Mucosa of descending colon (tissue), 3 donors: Measurements from ENCODE around the gene LEMD1. TPM values are rescaled to one million over a fixed set of nuclear protein-coding genes. Genes with fewer than 3 reads are reported as not detected.

ENCODE experiments used
- ATAC-seq: fragments of 200-7000 bp; cut with Tn5 transposase; one replicate; pipeline ENCODE4 v1.9.1; 2020; ENCODE audit warnings: mild to moderate bottlenecking, moderate library complexity
- DNase-seq, 3 donors: peaks; one replicate each; pipeline ENCODE4 v3.0.0-alpha.2; 2020
- H3K36me3 ChIP-seq: fragments of 200-600 bp; one replicate; pipeline ENCODE4 v1.8.0; 2021; ENCODE audit warnings: low read depth, mild to moderate bottlenecking
- H3K4me1 ChIP-seq: fragments of 200-600 bp; one replicate; pipeline ENCODE4 v1.8.0; 2021; ENCODE audit warnings: low read depth, mild to moderate bottlenecking
- H3K4me3 ChIP-seq: fragments of 200-600 bp; one replicate; pipeline ENCODE4 v1.8.0; 2021; ENCODE audit warnings: mild to moderate bottlenecking
- H3K9me3 ChIP-seq: fragments of 200-600 bp; one replicate; pipeline ENCODE4 v1.8.0; 2021; ENCODE audit warnings: mild to moderate bottlenecking
- CTCF ChIP-seq: fragments of 200-600 bp; IDR thresholded peaks from one replicate; pipeline ENCODE4 v1.8.0; 2022; ENCODE audit warnings: antibody characterized with exemption, mild to moderate bottlenecking
- intact Hi-C, 2 donors: fragments of 100-400 bp; cut with DNase I in 1 of 2; cut with micrococcal nuclease in 1 of 2; formaldehyde crosslinking; loops; one replicate each; pipeline versions ENCODE4 v1.11.0 to v1.11.1; 2022; cut with DNase I, micrococcal nuclease
- long read RNA-seq, 2 donors: library from polyadenylated mRNA; unstranded; transcript quantifications; one replicate each; pipeline ENCODE4 v2.0.0, GENCODE V29; 2019 to 2021
- total RNA-seq, 3 donors: library from RNA; stranded (reverse); fragmentation: NEBNext Ultra II Directional in 2 of 3; extraction: Animal tissue kit (Norgen Biotek cat#: 25700) in 2 of 3; gene quantifications; one replicate each; pipeline versions ENCODE4 v1.2.1 to v1.2.4, GENCODE V29; 2021 to 2023
- donor health status: DM: no; HTN: no; CAD: no; lungs with moderate emphysema.
- donor health status: DM: no; HTN: no; CAD: no.
- donor health status: DM: no; HTN: yes; CAD: no.

The LEMD1 gene
- total RNA-seq, result not detected
- long read RNA-seq, donor 1, result 0 reads
- long read RNA-seq, donor 2, result 0 reads

- H3K9me3 ChIP-seq, result no peaks in the 10 kb centered on the region
- TF ChIP-seq CTCF, result no peak
- DNase-seq (no peak), ATAC-seq (no peak)
- intact Hi-C loops, result no loop called here
- H3K4me3 ChIP-seq, result no peak within 1 kb of the TSS
- H3K36me3 ChIP-seq, result no peaks in the 10 kb centered on the region
- no peaks in the 10 kb centered on the region for H3K4me1 ChIP-seq
These were observed at the start of gene LEMD1 for GRCh38 chr1:205421798-205422197. LEMD1 (minus strand) TSS chr1:205422056; CDS start chr1:205420536, 1,520 bp downstream.

- intact Hi-C loops, result no loop called here
These were observed 48.3 kb upstream of the LEMD1 start for GRCh38 chr1:205470131-205470530.

GRCh38 chr1:205466595-205467220 lies 44.9 kb upstream of the LEMD1 start:
- Histone ChIP-seq H3K9me3 (no peaks in the 10 kb centered on the region), H3K4me3 (no peak overlapping the region), H3K4me1 (no peaks in the 10 kb centered on the region), H3K36me3 (no peaks in the 10 kb centered on the region)
- no peak for ATAC-seq
- no peak for TF ChIP-seq CTCF
- DNase-seq, result no peak
- intact Hi-C loops, result no loop called here

More at GRCh38 chr1:205470131-205470530, 48.3 kb upstream of the LEMD1 start:
- Histone ChIP-seq H3K36me3 (no peaks in the 10 kb centered on the region), H3K4me1 (no peaks in the 10 kb centered on the region), H3K9me3 (no peaks in the 10 kb centered on the region), H3K4me3 (no peak overlapping the region)
- TF ChIP-seq CTCF, result no peak
- DNase-seq, result peak in 2 of 3 donors; percentile 59 to 65
- ATAC-seq, result peak; percentile 82

- H3K4me1 ChIP-seq, result no peaks in the 10 kb centered on the region
- H3K9me3 ChIP-seq, result no peaks in the 10 kb centered on the region
- no peak overlapping the region for H3K4me3 ChIP-seq
- intact Hi-C loops, result no loop called here
- DNase-seq, result no peak
- no peak for TF ChIP-seq CTCF
- no peaks in the 10 kb centered on the region for H3K36me3 ChIP-seq
- no peak for ATAC-seq
These were observed 43.5 kb upstream of the LEMD1 start for GRCh38 chr1:205465392-205465791.

GRCh38 chr1:205458777-205459566 lies 37.1 kb upstream of the LEMD1 start:
- intact Hi-C loops, result no loop called here
- ATAC-seq (peak; percentile 53), DNase-seq (peak in 1 of 3 donors; percentile 54)
- Histone ChIP-seq H3K36me3 (no peaks in the 10 kb centered on the region), H3K4me3 (no peak overlapping the region), H3K9me3 (no peaks in the 10 kb centered on the region), H3K4me1 (peaks cover 15% of the 10 kb centered on the region)
- no peak for TF ChIP-seq CTCF
